ENCODE results near the gene BUD13.
A peak's percentile ranks its signal among the peaks of the same experiment; 100 is the strongest.

BUD13 gene

DNA sequence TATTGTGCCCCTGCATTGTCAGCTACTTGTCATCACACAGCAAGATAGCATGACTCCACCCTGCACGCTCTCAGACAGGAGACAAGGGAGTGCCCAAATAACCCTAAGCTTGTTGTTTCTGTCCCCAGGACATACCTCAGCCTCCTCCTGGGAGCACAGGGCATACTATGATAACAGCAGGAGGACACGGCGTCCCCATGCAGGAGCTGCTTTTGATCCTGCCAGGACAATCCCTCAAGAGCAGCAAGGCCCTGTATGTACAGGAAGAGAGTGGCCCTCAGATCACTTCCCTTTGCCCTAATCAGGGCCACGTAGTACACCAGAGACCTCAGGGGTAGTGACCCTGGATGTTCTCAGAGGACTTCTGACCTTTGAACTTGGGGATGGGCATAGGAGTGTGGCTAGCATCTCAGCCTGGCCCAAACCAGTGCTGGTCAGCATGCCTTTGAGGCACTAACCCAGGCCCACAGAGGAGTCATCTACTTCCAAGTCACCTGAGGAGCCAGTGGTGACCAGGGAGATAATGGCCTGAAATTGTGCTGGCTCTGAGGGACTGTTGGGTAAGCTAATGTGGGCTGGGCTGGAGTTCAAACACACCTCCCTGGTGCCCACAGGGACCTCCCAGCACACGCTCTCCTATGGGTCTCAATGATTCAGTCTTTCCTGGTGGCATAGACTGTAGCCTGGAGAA lies 41.1 kb upstream of the BUD13 start:
- H3K4me3 ChIP-seq (replicated peaks in 1 of 2; ENCODE audit: low read depth in 2 of 2, low read length in 2 of 2), result no peak overlapping the region
- peak in 1 of 2 donors; percentile 45 for DNase-seq (ENCODE audit: low read depth in 2 of 2)
- TF ChIP-seq, protein P1, sequence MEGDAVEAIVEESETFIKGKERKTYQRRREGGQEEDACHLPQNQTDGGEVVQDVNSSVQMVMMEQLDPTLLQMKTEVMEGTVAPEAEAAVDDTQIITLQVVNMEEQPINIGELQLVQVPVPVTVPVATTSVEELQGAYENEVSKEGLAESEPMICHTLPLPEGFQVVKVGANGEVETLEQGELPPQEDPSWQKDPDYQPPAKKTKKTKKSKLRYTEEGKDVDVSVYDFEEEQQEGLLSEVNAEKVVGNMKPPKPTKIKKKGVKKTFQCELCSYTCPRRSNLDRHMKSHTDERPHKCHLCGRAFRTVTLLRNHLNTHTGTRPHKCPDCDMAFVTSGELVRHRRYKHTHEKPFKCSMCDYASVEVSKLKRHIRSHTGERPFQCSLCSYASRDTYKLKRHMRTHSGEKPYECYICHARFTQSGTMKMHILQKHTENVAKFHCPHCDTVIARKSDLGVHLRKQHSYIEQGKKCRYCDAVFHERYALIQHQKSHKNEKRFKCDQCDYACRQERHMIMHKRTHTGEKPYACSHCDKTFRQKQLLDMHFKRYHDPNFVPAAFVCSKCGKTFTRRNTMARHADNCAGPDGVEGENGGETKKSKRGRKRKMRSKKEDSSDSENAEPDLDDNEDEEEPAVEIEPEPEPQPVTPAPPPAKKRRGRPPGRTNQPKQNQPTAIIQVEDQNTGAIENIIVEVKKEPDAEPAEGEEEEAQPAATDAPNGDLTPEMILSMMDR (IDR thresholded peaks at IDR 0.05; ENCODE audit: low read depth, low read length), result no peak

GRCh38 chr11:116813170-116813569 lies 40.4 kb upstream of the BUD13 start:
- no peak overlapping the region for H3K4me3 ChIP-seq (replicated peaks in 1 of 2; ENCODE audit: low read depth in 2 of 2, low read length in 2 of 2)
- no peak for DNase-seq (ENCODE audit: low read depth in 2 of 2)
- TF ChIP-seq, protein P1 (IDR thresholded peaks at IDR 0.05; ENCODE audit: low read depth, low read length), result no peak

DNA sequence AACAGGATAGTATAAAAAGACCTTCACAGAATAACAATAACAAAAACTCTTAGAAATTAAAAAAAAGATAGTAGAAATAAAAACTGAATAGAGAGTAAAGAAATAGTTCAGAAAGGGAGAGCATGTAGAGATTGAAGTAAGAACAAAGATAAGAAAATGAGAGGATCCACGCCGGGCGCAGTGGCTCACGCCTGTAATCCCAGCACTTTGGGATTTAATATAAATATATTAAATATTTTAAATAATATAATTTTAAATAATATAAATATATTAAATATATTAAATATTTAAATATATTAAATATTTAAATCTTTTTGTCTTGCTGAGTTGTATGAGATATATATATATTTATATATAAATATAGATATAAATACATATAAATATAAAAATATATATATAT lies 39.3 kb upstream of the BUD13 start:
- no peak overlapping the region for H3K4me3 ChIP-seq (replicated peaks in 1 of 2; ENCODE audit: low read depth in 2 of 2, low read length in 2 of 2)
- DNase-seq (ENCODE audit: low read depth in 2 of 2), result no peak
- TF ChIP-seq, protein P1 (IDR thresholded peaks at IDR 0.05; ENCODE audit: low read depth, low read length), result no peak

GRCh38 chr11:116811194-116811593 lies 38.4 kb upstream of the BUD13 start:
- no peak overlapping the region for H3K4me3 ChIP-seq (replicated peaks in 1 of 2; ENCODE audit: low read depth in 2 of 2, low read length in 2 of 2)
- TF ChIP-seq, protein P1 (IDR thresholded peaks at IDR 0.05; ENCODE audit: low read depth, low read length), result no peak
- DNase-seq (ENCODE audit: low read depth in 2 of 2), result no peak

GRCh38 chr11:116808262-116809175 lies 35.7 kb upstream of the BUD13 start:
- H3K4me3 ChIP-seq (replicated peaks in 1 of 2; ENCODE audit: low read depth in 2 of 2, low read length in 2 of 2), result no peak overlapping the region
- TF ChIP-seq, protein P1 (IDR thresholded peaks at IDR 0.05; ENCODE audit: low read depth, low read length), result no peak

GRCh38 chr11:116807601-116808261 lies 34.9 kb upstream of the BUD13 start:
- DNase-seq (ENCODE audit: low read depth in 2 of 2), result no peak
- TF ChIP-seq, protein P1 (IDR thresholded peaks at IDR 0.05; ENCODE audit: low read depth, low read length), result no peak
- H3K4me3 ChIP-seq (replicated peaks in 1 of 2; ENCODE audit: low read depth in 2 of 2, low read length in 2 of 2), result no peak overlapping the region

More at GRCh38 chr11:116808262-116809175, 35.7 kb upstream of the BUD13 start:
- DNase-seq (ENCODE audit: low read depth in 2 of 2), result peak; percentile 87 to 97

All from cardiac fibroblast (primary cell).